Natural killer cell (primary cell): ENCODE results near the gene BARHL2. TPM values are rescaled to one million over a fixed set of nuclear protein-coding genes. Genes with fewer than 3 reads are reported as not detected.

Source experiments
- ATAC-seq, 3 donors: fragments of 150-1000 bp in 2 of 3; fragments of 200-7000 bp in 1 of 3; cut with Tn5 transposase; 1 replicate in 1 of 3; 2 replicates in 2 of 3; pipeline ENCODE4 v1.10.0; 2021; ENCODE audit warnings: mild to moderate bottlenecking in 2 of 3, moderate library complexity in 2 of 3
- DNase-seq, 2 donors: peaks; one replicate each; pipeline versions ENCODE4 v3.0.0 to v3.0.0-alpha.2; 2013 to 2021; ENCODE audit warnings: mixed read lengths in 1 of 2
- H3K27ac ChIP-seq: one replicate; pipeline ENCODE4 v1.5.1; 2013; ENCODE audit warnings: mild to moderate bottlenecking, low read length
- H3K27me3 ChIP-seq: one replicate; pipeline ENCODE4 v1.6.1; 2013; ENCODE audit warnings: low read length; ENCODE audit not compliant: control insufficient read depth, insufficient read depth
- H3K36me3 ChIP-seq: one replicate; pipeline ENCODE4 v1.6.1; 2013; ENCODE audit warnings: low read length; ENCODE audit not compliant: control insufficient read depth, insufficient read depth
- H3K4me1 ChIP-seq: one replicate; pipeline ENCODE4 v1.6.1; 2013; ENCODE audit warnings: low read length; ENCODE audit not compliant: control insufficient read depth, insufficient read depth
- H3K4me3 ChIP-seq: one replicate; pipeline ENCODE4 v1.5.1; 2013; ENCODE audit warnings: low read length
- H3K9me3 ChIP-seq: one replicate; pipeline ENCODE4 v1.6.1; 2013; ENCODE audit warnings: low read length; ENCODE audit not compliant: control insufficient read depth, insufficient read depth
- H3K27ac Mint-ChIP-seq, 2 donors: one replicate each; pipeline ENCODE4 v1.8.0; 2022; ENCODE audit warnings: mild to moderate bottlenecking in 2 of 2, mixed read lengths in 2 of 2, moderate library complexity in 1 of 2
- H3K27me3 Mint-ChIP-seq, 2 donors: one replicate each; pipeline ENCODE4 v1.8.0; 2022; ENCODE audit warnings: low read depth in 2 of 2, mixed read lengths in 2 of 2
- H3K36me3 Mint-ChIP-seq: one replicate; pipeline ENCODE4 v1.8.0; 2022; ENCODE audit warnings: mixed read lengths
- H3K4me1 Mint-ChIP-seq, 2 donors: one replicate each; pipeline ENCODE4 v1.8.0; 2022; ENCODE audit warnings: mixed read lengths in 2 of 2
- H3K4me3 Mint-ChIP-seq: one replicate; pipeline ENCODE4 v1.8.0; 2022; ENCODE audit warnings: mild to moderate bottlenecking, moderate library complexity, mixed read lengths
- H3K9me3 Mint-ChIP-seq, 2 donors: one replicate each; pipeline ENCODE4 v1.8.0; 2022; ENCODE audit warnings: mixed read lengths in 2 of 2
- WGBS: methylation state at CpG from one replicate; pipeline ENCODE4 v1.1.7; 2013; ENCODE audit warnings: missing lambda C conversion rate; ENCODE audit not compliant: insufficient coverage; 5-methylcytosine and 5-hydroxymethylcytosine counted together
- intact Hi-C: fragments of 100-400 bp; cut with micrococcal nuclease; formaldehyde crosslinking; loops from one replicate; pipeline ENCODE4 v1.14.2; 2022
- total RNA-seq, 4 donors: library from RNA; stranded (reverse); fragments of 120-200 nt in 1 of 4; gene quantifications; one replicate each; pipeline versions ENCODE4 v1.2.3 to v1.2.4, GENCODE V29; 2013 to 2022
- TF ChIP-seq, protein P1 (sequence below): fragments of 200-600 bp; IDR thresholded peaks from one replicate; pipeline ENCODE4 v1.8.0; 2022; ENCODE audit warnings: antibody characterized with exemption

BARHL2 gene
- total RNA-seq, 3 donors from 2014 or later (not counting 1 experiment from before 2014, with no cell fraction given) = not detected

DNA sequence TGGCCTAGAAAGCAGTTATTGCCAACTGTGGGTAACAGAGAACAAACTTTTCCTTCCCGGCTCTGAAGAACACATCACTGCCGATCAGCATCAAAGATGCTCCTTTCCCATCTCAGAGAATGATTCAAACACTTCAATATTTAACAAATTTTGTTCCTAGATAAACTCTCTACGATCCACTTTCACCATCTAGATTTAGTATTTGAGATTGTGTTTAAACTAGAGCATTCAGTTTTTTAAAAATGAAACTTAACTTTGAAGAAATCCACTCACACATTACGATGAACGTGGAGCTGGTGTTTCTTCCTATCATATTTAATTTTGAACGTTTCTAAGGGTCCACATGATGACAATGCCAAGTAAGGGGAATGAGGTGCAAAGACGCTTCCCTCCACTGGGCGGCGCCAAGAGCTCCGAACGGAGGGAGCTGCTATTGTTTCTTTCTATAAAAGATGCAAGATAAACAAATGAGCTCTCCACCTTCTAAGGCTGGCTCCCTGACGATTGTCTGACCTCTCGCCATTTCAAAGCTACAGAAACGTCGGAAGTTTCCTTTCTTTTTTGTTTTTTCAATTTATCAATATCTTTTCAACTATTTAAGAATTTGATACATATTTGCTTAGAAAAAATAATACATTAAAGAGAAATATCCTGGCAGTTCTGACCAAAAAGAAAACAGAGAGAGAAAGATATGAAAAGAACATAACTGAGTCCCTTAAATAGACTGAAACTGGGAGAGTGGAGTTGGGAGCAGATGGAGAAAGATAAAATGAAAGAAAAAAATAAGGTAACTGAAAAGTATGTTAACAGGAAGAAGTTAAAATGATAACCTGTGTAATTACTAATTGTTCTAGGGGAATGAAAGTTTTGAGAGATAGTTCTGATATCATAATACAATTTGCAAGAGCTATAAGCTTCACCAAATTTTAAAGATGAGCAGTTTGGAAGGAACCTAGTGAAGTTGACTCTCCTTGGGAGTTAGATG, 4.4 kb upstream of the BARHL2 start:
- DNase-seq = peak in 1 of 2 donors; percentile 71
- H3K27me3 ChIP-seq = peaks cover 88% of the 10 kb centered on the region
- TF ChIP-seq, protein P1, sequence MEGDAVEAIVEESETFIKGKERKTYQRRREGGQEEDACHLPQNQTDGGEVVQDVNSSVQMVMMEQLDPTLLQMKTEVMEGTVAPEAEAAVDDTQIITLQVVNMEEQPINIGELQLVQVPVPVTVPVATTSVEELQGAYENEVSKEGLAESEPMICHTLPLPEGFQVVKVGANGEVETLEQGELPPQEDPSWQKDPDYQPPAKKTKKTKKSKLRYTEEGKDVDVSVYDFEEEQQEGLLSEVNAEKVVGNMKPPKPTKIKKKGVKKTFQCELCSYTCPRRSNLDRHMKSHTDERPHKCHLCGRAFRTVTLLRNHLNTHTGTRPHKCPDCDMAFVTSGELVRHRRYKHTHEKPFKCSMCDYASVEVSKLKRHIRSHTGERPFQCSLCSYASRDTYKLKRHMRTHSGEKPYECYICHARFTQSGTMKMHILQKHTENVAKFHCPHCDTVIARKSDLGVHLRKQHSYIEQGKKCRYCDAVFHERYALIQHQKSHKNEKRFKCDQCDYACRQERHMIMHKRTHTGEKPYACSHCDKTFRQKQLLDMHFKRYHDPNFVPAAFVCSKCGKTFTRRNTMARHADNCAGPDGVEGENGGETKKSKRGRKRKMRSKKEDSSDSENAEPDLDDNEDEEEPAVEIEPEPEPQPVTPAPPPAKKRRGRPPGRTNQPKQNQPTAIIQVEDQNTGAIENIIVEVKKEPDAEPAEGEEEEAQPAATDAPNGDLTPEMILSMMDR = peak; percentile 74
- Mint-ChIP-seq H3K27ac (no peak overlapping the region), H3K4me1 (peaks cover 39 to 46% of the 10 kb centered on the region in 2 donors), H3K27me3 (peaks cover 83 to 92% of the 10 kb centered on the region in 2 donors), H3K9me3 (no peaks in the 10 kb centered on the region), H3K36me3 (peaks cover 15% of the 10 kb centered on the region), H3K4me3 (peak overlapping the region; percentile 49)
- no peaks in the 10 kb centered on the region for H3K36me3 ChIP-seq
- 1% methylated on average over 11 of the region's 15 CpGs for WGBS
- peaks cover 49% of the 10 kb centered on the region for H3K4me1 ChIP-seq
- peaks cover 32% of the 10 kb centered on the region for H3K9me3 ChIP-seq
- H3K27ac ChIP-seq = no peak overlapping the region
- no peak overlapping the region for H3K4me3 ChIP-seq
- peak in 2 of 3 donors; percentile 49 to 61 for ATAC-seq
- intact Hi-C loops = loop anchor here (1.0 to 5.0 kb wide), 2 partner anchors 241 to 444 kb away; no protein-coding TSS in a partner anchor

DNA sequence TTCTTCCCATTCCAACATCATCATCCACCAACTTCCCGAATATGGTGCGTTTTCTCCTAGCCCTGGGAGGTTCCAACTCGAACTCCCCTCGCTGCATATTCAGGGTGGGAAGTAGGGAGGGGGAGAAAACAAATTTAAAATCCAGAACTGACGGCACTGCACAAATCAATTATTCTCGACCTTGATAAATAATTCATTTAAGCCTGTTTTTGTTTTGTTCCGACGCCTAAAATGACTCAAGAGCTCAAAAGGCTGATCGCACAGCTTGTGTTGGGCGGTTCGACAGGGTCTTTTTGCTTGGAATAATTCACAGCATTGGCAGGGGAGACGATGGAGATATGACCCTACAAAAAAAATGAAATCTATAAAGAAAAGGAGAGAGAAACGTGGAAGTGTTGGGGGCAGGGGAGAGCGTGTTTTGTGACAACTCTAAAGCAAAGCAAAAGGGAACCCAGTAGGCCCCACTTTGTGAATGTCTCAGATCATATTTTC, 3.1 kb upstream of the BARHL2 start:
- ATAC-seq (no peak), DNase-seq (no peak)
- no peak overlapping the region for H3K27ac Mint-ChIP-seq
- peaks cover 26 to 38% of the 10 kb centered on the region in 2 donors for H3K4me1 Mint-ChIP-seq
- peaks cover 80 to 92% of the 10 kb centered on the region in 2 donors for H3K27me3 Mint-ChIP-seq
- Histone ChIP-seq H3K4me3 (no peak overlapping the region), H3K27ac (no peak overlapping the region), H3K4me1 (peaks cover 40% of the 10 kb centered on the region), H3K36me3 (no peaks in the 10 kb centered on the region), H3K27me3 (peaks cover 88% of the 10 kb centered on the region), H3K9me3 (peaks cover 22% of the 10 kb centered on the region)
- H3K36me3 Mint-ChIP-seq = peaks cover 6% of the 10 kb centered on the region
- peak overlapping the region; percentile 1 for H3K4me3 Mint-ChIP-seq
- H3K9me3 Mint-ChIP-seq = no peaks in the 10 kb centered on the region
- WGBS = 19% methylated on average over 11 of the region's 14 CpGs
- intact Hi-C loops = loop anchor here (5.0 kb wide), 1 partner anchor 242 kb away; no protein-coding TSS in a partner anchor
- TF ChIP-seq, protein P1 = no peak

DNA sequence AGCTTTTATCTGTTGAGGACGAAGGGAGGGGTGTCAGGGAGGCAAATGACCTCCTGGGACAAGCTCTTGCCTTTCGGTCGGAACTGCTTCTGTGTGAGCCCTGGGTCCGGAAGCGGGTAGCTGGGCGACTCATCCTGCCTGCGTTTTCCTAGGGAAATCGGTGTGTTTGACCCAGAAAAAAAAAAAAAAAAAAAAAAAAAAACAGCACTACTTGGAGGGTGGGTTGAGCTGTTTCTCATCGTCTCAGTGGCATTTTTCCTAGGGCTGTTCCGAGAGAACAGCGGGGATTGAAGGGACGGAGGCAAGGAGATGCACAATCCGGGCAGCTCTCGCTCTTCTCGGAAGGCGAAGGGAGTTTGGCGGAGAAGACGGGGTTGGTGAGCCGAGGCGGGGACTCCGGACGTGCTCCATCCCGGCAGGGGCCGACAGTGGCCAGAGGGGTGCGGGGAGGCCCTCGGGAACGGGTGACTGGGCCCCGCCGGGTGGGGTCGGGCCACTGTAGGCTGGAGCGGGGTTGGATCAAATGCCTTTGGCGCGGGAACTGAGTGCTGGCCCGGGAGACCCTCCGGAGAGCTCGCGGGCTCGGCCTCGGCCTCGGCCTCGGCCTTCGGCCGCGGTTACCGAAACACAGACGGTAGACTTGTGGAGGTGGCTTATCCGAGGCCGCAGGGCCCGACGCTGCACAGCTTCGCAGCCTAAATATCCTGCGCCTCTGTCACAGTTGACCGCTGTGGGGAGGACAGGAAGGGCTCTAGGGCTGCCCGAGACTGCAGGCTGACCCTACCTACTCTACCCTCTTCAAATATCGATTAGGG, 2.4 kb upstream of the BARHL2 start:
- peaks cover 20% of the 10 kb centered on the region for H3K9me3 ChIP-seq
- H3K9me3 Mint-ChIP-seq = no peaks in the 10 kb centered on the region

More for the DNA sequence above, 2.4 kb upstream of the BARHL2 start:
- TF ChIP-seq, protein P1 = no peak
- H3K4me3 ChIP-seq = no peak overlapping the region
- H3K4me1 ChIP-seq = peaks cover 33% of the 10 kb centered on the region
- peaks cover 77 to 93% of the 10 kb centered on the region in 2 donors for H3K27me3 Mint-ChIP-seq
- H3K4me3 Mint-ChIP-seq = peak overlapping the region; percentile 53
- no peak overlapping the region for H3K27ac ChIP-seq
- peaks cover 85% of the 10 kb centered on the region for H3K27me3 ChIP-seq
- 13% methylated on average over 52 of the region's 55 CpGs for WGBS
- H3K36me3 ChIP-seq = no peaks in the 10 kb centered on the region
- DNase-seq = no peak
- no peak overlapping the region for H3K27ac Mint-ChIP-seq
- H3K4me1 Mint-ChIP-seq = peaks cover 23 to 34% of the 10 kb centered on the region in 2 donors
- intact Hi-C loops = loop anchor here (5.0 kb wide), 1 partner anchor 243 kb away; no protein-coding TSS in a partner anchor
- peaks cover 6% of the 10 kb centered on the region for H3K36me3 Mint-ChIP-seq
- no peak for ATAC-seq
